T-helper 2 cell treated with Interferon-gamma antibody and Interleukin-4, amounts not matched to agents 100 ng/mL and 5 ng/mL, for 36 hours (primary cell): Measurements from ENCODE around the gene PIKFYVE. TPM values are rescaled to one million over a fixed set of nuclear protein-coding genes. Genes with fewer than 3 reads are reported as not detected.

Experiments used
- intact Hi-C: fragments of 100-400 bp; cut with micrococcal nuclease; formaldehyde crosslinking; loops from one replicate; pipeline ENCODE4 v1.15.1; 2023
- total RNA-seq: library from RNA; stranded (reverse); gene quantifications from 2 replicates; pipeline ENCODE4 v1.2.3, GENCODE V29; 2022

PIKFYVE gene
- total RNA-seq, 1 donor from 2014 or later = 39.0 TPM

GRCh38 chr2:208254118-208254870, 11.8 kb upstream of the PIKFYVE start:
- intact Hi-C loops = loop anchor here (1.0 to 10.0 kb wide), 7 partner anchors 12 to 1979 kb away; partner anchors contain the start of genes CCNYL1, FZD5, PIKFYVE and ZDBF2

- intact Hi-C loops = loop anchor here (1.0 to 10.0 kb wide), 7 partner anchors 11 to 1980 kb away; partner anchors contain the start of genes CCNYL1, FZD5, PIKFYVE and ZDBF2
Observed at GRCh38 chr2:208254871-208255556, 11.0 kb upstream of the PIKFYVE start, which contains the start of gene IDH1. Gene IDH1 (minus strand): TSS chr2:208255071. CDS start chr2:208251551, 3,520 bp downstream.

- intact Hi-C loops = loop anchor here (2.0 to 10.0 kb wide), 2 partner anchors 153 to 1981 kb away; partner anchors contain the start of gene ZDBF2
Observed at GRCh38 chr2:208255557-208256106, 10.4 kb upstream of the PIKFYVE start.

GRCh38 chr2:208256192-208256782, 9.8 kb upstream of the PIKFYVE start:
- intact Hi-C loops = loop anchor here (10.0 kb wide), 1 partner anchor 1981 kb away; the partner anchor contains the start of gene ZDBF2

GRCh38 chr2:208256849-208257813, 8.9 kb upstream of the PIKFYVE start:
- intact Hi-C loops = loop anchor here (10.0 kb wide), 1 partner anchor 1982 kb away; the partner anchor contains the start of gene ZDBF2

GRCh38 chr2:208265371-208265800, 669 bp upstream of the PIKFYVE start:
- intact Hi-C loops = loop anchor here (1.0 to 5.0 kb wide), 6 partner anchors 88 to 1498 kb away; partner anchors contain the start of genes CCNYL1, FASTKD2, KLF7 and MDH1B

GRCh38 chr2:208266553-208266893, 468 bp downstream of the PIKFYVE start:
- intact Hi-C loops = loop anchor here (1.0 to 5.0 kb wide), 10 partner anchors 12 to 1904 kb away; partner anchors contain the start of genes CCNYL1, CREB1, FASTKD2 and KANSL1L

- intact Hi-C loops = loop anchor here (1.0 to 5.0 kb wide), 10 partner anchors 13 to 1904 kb away; partner anchors contain the start of genes CCNYL1, CREB1, FASTKD2 and KANSL1L
Observed at GRCh38 chr2:208266936-208267335, 881 bp downstream of the PIKFYVE start.

GRCh38 chr2:208267526-208267925, 1.5 kb downstream of the PIKFYVE start:
- intact Hi-C loops = loop anchor here (2.0 to 5.0 kb wide), 6 partner anchors 90 to 1903 kb away; partner anchors contain the start of genes CCNYL1, FASTKD2, KANSL1L and KLF7

- intact Hi-C loops = loop anchor here (5.0 kb wide), 5 partner anchors 91 to 1501 kb away; partner anchors contain the start of genes CCNYL1, FASTKD2, KLF7 and MDH1B
Observed at GRCh38 chr2:208268156-208268952, 2.3 kb downstream of the PIKFYVE start.

GRCh38 chr2:208269091-208269490, 3.0 kb downstream of the PIKFYVE start:
- intact Hi-C loops = loop anchor here (5.0 kb wide), 5 partner anchors 92 to 1502 kb away; partner anchors contain the start of genes CCNYL1, FASTKD2, KLF7 and MDH1B

GRCh38 chr2:208274748-208275147, 8.7 kb downstream of the PIKFYVE start:
- intact Hi-C loops = no loop called here

- intact Hi-C loops = no loop called here
Observed at GRCh38 chr2:208278549-208278948, 12.5 kb downstream of the PIKFYVE start.

GRCh38 chr2:208279236-208279635, 13.2 kb downstream of the PIKFYVE start:
- intact Hi-C loops = no loop called here

- intact Hi-C loops = no loop called here
Observed at GRCh38 chr2:208280234-208280633, 14.2 kb downstream of the PIKFYVE start.

GRCh38 chr2:208280933-208281332, 14.9 kb downstream of the PIKFYVE start:
- intact Hi-C loops = no loop called here

GRCh38 chr2:208285853-208286252, 19.8 kb downstream of the PIKFYVE start:
- intact Hi-C loops = no loop called here

- intact Hi-C loops = no loop called here
Observed at GRCh38 chr2:208294482-208295024, 28.5 kb downstream of the PIKFYVE start.
